Thoracic aorta (tissue), 2 donors: ENCODE results near the gene SLC22A23. TPM values are rescaled to one million over a fixed set of nuclear protein-coding genes. Genes with fewer than 3 reads are reported as not detected.
A peak's percentile ranks its signal among the peaks of the same experiment; 100 is the strongest.

Experiments
- ATAC-seq: fragments of 150-250 bp; one replicate; pipeline ENCODE4 v1.8.0; 2017; ENCODE audit warnings: low read depth; ENCODE audit not compliant: insufficient number of reproducible peaks, low FRiP score
- DNase-seq: peaks from one replicate; pipeline ENCODE4 v3.0.0-alpha.2; 2020; ENCODE audit warnings: low spot score
- H3K27ac ChIP-seq, 2 donors: fragments of 200-600 bp; sonication (generic); 1 replicate in 1 of 2; 2 replicates in 1 of 2; pipeline ENCODE4 v1.5.1; 2016; ENCODE audit warnings: mild to moderate bottlenecking in 2 of 2, moderate library complexity in 2 of 2
- H3K27me3 ChIP-seq: fragments of 200-600 bp; sonication (generic); replicated peaks from 2 replicates; pipeline ENCODE4 v1.6.0; 2016; ENCODE audit warnings: mild to moderate bottlenecking; ENCODE audit not compliant: insufficient read depth
- H3K36me3 ChIP-seq: fragments of 200-600 bp; sonication (generic); one replicate; pipeline ENCODE4 v1.5.1; 2016
- H3K4me1 ChIP-seq, 2 donors: fragments of 200-600 bp; sonication (generic); 1 replicate in 1 of 2; 2 replicates in 1 of 2; pipeline versions ENCODE4 v1.5.1 to v1.6.0; 2016; ENCODE audit warnings: low read depth in 2 of 2, mild to moderate bottlenecking in 1 of 2; ENCODE audit not compliant: control insufficient read depth in 1 of 2
- H3K4me3 ChIP-seq: fragments of 200-600 bp; sonication (generic); 2 replicates; pipeline ENCODE4 v1.5.1; 2016; ENCODE audit warnings: mild to moderate bottlenecking
- H3K9me3 ChIP-seq: fragments of 200-600 bp; sonication (generic); 2 replicates; pipeline ENCODE4 v1.5.1; 2016
- total RNA-seq, 2 donors: library from RNA; depleted of rRNA; stranded (reverse); fragments of >200 nt; gene quantifications; one replicate each; pipeline versions ENCODE4 v1.1.0 to v1.2.3, GENCODE V29; 2016
- TF ChIP-seq, protein P1 (sequence below): fragments of 200-600 bp; sonication (generic); IDR thresholded peaks from one replicate; pipeline ENCODE4 v1.5.1; 2019; ENCODE audit warnings: antibody characterized with exemption

SLC22A23 gene
- total RNA-seq, 2 donors from 2014 or later, result 5.1 to 9.7 TPM

DNA sequence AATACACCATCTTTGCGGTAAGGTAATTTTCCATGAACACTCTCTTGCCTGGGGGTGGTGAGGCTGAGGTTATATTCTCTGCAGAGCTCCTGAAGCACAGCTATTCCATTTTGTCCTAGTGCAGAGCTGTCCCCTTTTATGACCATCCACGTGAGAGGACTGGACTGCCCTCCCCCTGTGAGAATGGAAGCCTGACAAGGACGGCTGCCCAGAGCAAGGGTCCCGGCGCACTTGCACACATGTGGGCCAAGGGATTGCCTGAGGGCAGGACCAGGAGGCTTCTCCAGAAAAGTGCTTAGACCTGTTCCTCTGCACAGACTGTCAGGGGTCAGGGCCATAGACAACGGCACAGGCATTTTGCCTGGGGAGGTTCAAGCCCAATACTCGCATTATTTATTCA is 48.2 kb downstream of the SLC22A23 start:
- Histone ChIP-seq H3K4me3 (no peak overlapping the region), H3K4me1 (peaks cover 3 to 4% of the 10 kb centered on the region in 2 donors), H3K27ac (no peak overlapping the region), H3K27me3 (no peaks in the 10 kb centered on the region), H3K36me3 (no peaks in the 10 kb centered on the region), H3K9me3 (no peaks in the 10 kb centered on the region)
- ATAC-seq (no peak), DNase-seq (no peak)
- TF ChIP-seq, protein P1, sequence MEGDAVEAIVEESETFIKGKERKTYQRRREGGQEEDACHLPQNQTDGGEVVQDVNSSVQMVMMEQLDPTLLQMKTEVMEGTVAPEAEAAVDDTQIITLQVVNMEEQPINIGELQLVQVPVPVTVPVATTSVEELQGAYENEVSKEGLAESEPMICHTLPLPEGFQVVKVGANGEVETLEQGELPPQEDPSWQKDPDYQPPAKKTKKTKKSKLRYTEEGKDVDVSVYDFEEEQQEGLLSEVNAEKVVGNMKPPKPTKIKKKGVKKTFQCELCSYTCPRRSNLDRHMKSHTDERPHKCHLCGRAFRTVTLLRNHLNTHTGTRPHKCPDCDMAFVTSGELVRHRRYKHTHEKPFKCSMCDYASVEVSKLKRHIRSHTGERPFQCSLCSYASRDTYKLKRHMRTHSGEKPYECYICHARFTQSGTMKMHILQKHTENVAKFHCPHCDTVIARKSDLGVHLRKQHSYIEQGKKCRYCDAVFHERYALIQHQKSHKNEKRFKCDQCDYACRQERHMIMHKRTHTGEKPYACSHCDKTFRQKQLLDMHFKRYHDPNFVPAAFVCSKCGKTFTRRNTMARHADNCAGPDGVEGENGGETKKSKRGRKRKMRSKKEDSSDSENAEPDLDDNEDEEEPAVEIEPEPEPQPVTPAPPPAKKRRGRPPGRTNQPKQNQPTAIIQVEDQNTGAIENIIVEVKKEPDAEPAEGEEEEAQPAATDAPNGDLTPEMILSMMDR, result no peak

DNA sequence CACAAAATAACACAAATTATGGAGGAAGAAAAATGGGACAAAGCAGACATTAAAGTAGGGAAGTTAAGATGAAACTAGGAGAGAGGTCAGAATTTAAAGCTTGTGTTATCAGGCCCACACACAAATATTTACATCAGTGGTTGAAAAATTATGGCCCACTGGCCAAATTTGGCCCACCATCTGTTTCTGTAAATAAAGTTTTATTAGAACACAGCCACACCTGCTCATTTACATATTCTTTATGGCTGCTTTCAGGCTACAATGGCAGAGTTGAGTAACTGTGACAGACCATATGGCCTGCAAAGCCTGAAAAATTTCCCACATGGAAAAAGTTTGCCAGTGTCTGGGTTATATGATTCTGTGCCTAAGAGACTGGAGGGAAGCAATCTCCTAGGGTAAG is 49.0 kb downstream of the SLC22A23 start:
- TF ChIP-seq, protein P1, result no peak
- Histone ChIP-seq H3K36me3 (no peaks in the 10 kb centered on the region), H3K4me1 (peaks cover 3 to 4% of the 10 kb centered on the region in 2 donors), H3K4me3 (no peak overlapping the region), H3K27ac (no peak overlapping the region), H3K27me3 (no peaks in the 10 kb centered on the region), H3K9me3 (no peaks in the 10 kb centered on the region)
- ATAC-seq (no peak), DNase-seq (no peak)

DNA sequence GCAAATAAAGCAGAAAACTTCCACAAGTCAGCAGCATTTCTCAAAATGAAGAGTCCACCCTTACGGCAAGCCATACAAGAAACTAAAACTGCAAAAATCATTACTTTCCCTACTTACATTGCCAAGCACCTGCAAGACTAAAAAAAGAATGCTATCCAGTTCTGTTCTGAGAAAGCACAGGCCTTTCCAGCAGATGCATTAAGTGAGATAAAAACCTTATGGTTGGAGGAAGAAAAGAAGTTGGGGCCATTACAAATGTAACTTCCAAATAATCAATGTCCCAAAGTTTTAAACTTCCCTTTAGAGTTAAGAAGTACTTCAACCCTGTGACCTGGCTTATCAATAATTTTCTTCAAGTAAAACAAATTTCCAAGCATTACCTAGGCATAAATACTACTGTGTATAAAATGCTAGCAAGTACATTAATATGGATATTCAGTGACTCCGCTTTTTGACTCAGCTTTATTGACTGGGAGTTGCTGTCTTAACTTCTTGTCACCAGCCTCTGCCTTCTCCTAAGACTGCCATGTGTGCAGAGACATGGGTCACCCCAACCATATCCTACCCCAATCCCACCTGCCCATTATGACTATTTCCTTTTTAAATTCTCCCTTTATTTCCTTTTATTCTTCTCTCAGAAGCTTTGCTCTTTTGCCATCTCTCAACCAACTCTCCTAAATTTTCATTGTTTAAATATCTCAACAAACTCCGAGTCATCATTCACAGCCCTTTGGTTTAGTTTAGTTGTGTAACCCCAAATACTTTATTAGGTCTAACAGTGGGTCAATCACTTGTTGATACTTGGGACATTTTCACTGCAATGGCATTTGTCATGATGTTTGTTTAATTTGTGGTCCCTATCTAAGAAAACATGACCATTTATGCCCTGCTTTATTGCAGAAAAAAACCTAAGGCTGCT is 49.7 kb downstream of the SLC22A23 start:
- H3K36me3 ChIP-seq, result no peaks in the 10 kb centered on the region
- peaks cover 3 to 4% of the 10 kb centered on the region in 2 donors for H3K4me1 ChIP-seq
- H3K27me3 ChIP-seq, result no peaks in the 10 kb centered on the region
- DNase-seq (no peak), ATAC-seq (no peak)
- no peaks in the 10 kb centered on the region for H3K9me3 ChIP-seq
- H3K4me3 ChIP-seq, result no peak overlapping the region
- TF ChIP-seq, protein P1, result no peak
- H3K27ac ChIP-seq, result no peak overlapping the region

DNA sequence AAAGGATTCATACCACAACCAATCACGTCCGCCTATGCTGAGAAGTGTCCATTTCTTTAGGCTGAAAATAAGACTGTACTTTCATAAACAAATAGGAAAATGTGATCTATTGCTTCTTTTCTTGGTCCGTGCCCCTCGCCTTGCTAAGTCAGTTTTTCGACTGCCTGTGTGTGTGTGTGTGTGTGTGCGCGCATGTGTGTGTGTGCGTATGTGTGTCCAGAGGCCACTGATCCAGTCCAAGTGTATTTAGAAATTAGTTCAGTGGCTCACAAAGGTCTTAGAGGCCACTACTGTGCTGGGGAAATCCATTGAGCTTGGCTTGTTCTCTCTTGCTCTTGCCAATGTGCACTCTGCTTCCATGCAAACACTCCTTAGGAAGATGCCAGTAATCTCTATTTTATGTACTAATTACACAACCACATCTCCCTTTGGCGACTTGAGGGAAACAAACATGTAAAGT is 50.5 kb downstream of the SLC22A23 start:
- no peak for ATAC-seq

DNA sequence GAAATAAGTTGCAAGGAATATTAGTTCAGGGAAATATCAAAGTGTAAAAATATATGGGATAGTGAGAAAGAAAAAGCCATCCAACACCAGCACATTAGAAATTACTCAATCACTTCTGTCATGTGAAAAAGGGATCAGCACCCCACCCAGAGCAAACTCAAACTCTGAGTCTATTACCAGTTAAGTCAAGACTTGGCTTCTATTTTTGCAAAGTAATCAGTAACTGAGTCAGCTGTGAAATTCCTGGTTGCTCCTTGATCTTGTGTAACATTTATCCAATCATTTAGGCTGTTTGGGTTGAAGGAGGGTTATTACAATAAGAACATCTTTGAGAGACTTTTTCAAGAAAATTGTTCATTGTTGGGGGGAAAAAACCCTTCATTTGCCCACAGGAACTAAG is 51.2 kb downstream of the SLC22A23 start:
- Histone ChIP-seq H3K4me3 (no peak overlapping the region), H3K4me1 (peaks cover 3 to 4% of the 10 kb centered on the region in 2 donors), H3K27me3 (no peaks in the 10 kb centered on the region), H3K27ac (no peak overlapping the region), H3K36me3 (no peaks in the 10 kb centered on the region), H3K9me3 (no peaks in the 10 kb centered on the region)
- TF ChIP-seq, protein P1, result no peak
- DNase-seq (no peak), ATAC-seq (peak; percentile 52)

More for the DNA sequence above, 50.5 kb downstream of the SLC22A23 start:
- Histone ChIP-seq H3K36me3 (no peaks in the 10 kb centered on the region), H3K9me3 (no peaks in the 10 kb centered on the region), H3K27me3 (no peaks in the 10 kb centered on the region), H3K4me3 (no peak overlapping the region), H3K4me1 (peaks cover 3 to 4% of the 10 kb centered on the region in 2 donors), H3K27ac (no peak overlapping the region)
- TF ChIP-seq, protein P1, result no peak
- no peak for DNase-seq
